Smooth muscle cell (in vitro differentiated cells): ENCODE data around the gene SMIM5. TPM values are rescaled to one million over a fixed set of nuclear protein-coding genes. Genes with fewer than 3 reads are reported as not detected.

Source experiments
- DNase-seq: peaks from one replicate; lab custom pipeline; 2025; ENCODE audit not compliant: unreplicated experiment; lab: John Stamatoyannopoulos, UW
- H2AFZ ChIP-seq: fragments of 200-600 bp; sonication (generic); 2 replicates; pipeline ENCODE4 v1.6.0; 2016; ENCODE audit warnings: antibody characterized with exemption, low read depth, mild to moderate bottlenecking
- H3F3A ChIP-seq: fragments of 200-600 bp; sonication (generic); 2 replicates; pipeline ENCODE4 v1.6.0; 2017; ENCODE audit warnings: antibody characterized with exemption, low read depth
- H3K27ac ChIP-seq: fragments of 200-600 bp; sonication (generic); 2 replicates; pipeline ENCODE4 v1.5.1; 2016; ENCODE audit warnings: low read depth, mild to moderate bottlenecking
- H3K27me3 ChIP-seq: fragments of 200-600 bp; sonication (generic); 2 replicates; pipeline ENCODE4 v1.6.1; 2016; ENCODE audit warnings: low read depth, mild to moderate bottlenecking
- H3K36me3 ChIP-seq: fragments of 200-600 bp; sonication (generic); 2 replicates; pipeline ENCODE4 v1.5.1; 2016; ENCODE audit warnings: low read depth
- H3K4me1 ChIP-seq: fragments of 200-600 bp; sonication (generic); 2 replicates; pipeline ENCODE4 v1.5.1; 2016; ENCODE audit warnings: low read depth
- H3K4me2 ChIP-seq: fragments of 200-600 bp; sonication (generic); 2 replicates; pipeline ENCODE4 v1.6.0; 2016; ENCODE audit warnings: mild to moderate bottlenecking
- H3K4me3 ChIP-seq: fragments of 200-600 bp; sonication (generic); 2 replicates; pipeline ENCODE4 v1.5.1; 2016; ENCODE audit warnings: mild to moderate bottlenecking
- H3K79me2 ChIP-seq: fragments of 200-600 bp; sonication (generic); 2 replicates; pipeline ENCODE4 v1.6.0; 2016; ENCODE audit warnings: low read depth, mild to moderate bottlenecking
- H3K9ac ChIP-seq: fragments of 200-600 bp; sonication (generic); 2 replicates; pipeline ENCODE4 v1.6.0; 2016; ENCODE audit warnings: low read depth
- H3K9me3 ChIP-seq: fragments of 200-600 bp; sonication (generic); replicated peaks from 2 replicates; pipeline ENCODE4 v1.5.1; 2016; ENCODE audit warnings: low read depth
- H4K20me1 ChIP-seq: fragments of 200-600 bp; sonication (generic); 2 replicates; pipeline ENCODE4 v1.6.0; 2016; ENCODE audit warnings: low read depth
- CTCF ChIP-seq: fragments of 200-600 bp; sonication (generic); IDR thresholded peaks from 2 replicates; pipeline ENCODE4 v1.5.1; 2017; ENCODE audit warnings: borderline replicate concordance, mild to moderate bottlenecking, antibody characterized with exemption; ENCODE audit not compliant: insufficient read depth, poor library complexity, severe bottlenecking
- WGBS: methylation state at CpG from one replicate; pipeline ENCODE4 v1.1.7; 2016; ENCODE audit warnings: low lambda C conversion rate; 5-methylcytosine and 5-hydroxymethylcytosine counted together
- polyA plus RNA-seq: library from polyadenylated mRNA; unstranded; fragments of >200 nt; fragmentation: Nextera tagmentation; extraction: Ambion mirVana; gene quantifications from 2 replicates; pipeline ENCODE4 v1.2.1, GENCODE V29; 2016
- total RNA-seq: library from RNA; depleted of rRNA; stranded (reverse); fragments of >200 nt; gene quantifications from 2 replicates; pipeline ENCODE4 v1.2.3, GENCODE V29; 2014

SMIM5 gene
- total and polyA plus RNA-seq, 2 experiments from 2014 or later, result 0.13 to 0.80 TPM

- H3K4me2 ChIP-seq, result no peak overlapping the region
- no peaks in the 10 kb centered on the region for H3K36me3 ChIP-seq
- no peak for DNase-seq
- H4K20me1 ChIP-seq, result peaks cover 5% of the 10 kb centered on the region
- H2AFZ ChIP-seq, result no peak overlapping the region
- no peaks in the 10 kb centered on the region for H3F3A ChIP-seq
- no peak for TF ChIP-seq CTCF
- H3K4me3 ChIP-seq, result no peak overlapping the region
- no peaks in the 10 kb centered on the region for H3K27me3 ChIP-seq
- H3K4me1 ChIP-seq, result peaks cover 25% of the 10 kb centered on the region
- H3K79me2 ChIP-seq, result no peaks in the 10 kb centered on the region
- 93% methylated on average over 16 of the region's 16 CpGs for WGBS
- no peak overlapping the region for H3K9ac ChIP-seq
- H3K27ac ChIP-seq, result no peak overlapping the region
- H3K9me3 ChIP-seq, result no peaks in the 10 kb centered on the region
Measured at GRCh38 chr17:75635610-75636202, 2.5 kb downstream of the SMIM5 start.

- DNase-seq, result no peak
- no peak overlapping the region for H3K4me2 ChIP-seq
- no peaks in the 10 kb centered on the region for H3K9me3 ChIP-seq
- 96% methylated on average over 19 of the region's 19 CpGs for WGBS
- H3K4me3 ChIP-seq, result no peak overlapping the region
- H3F3A ChIP-seq, result no peaks in the 10 kb centered on the region
- no peak overlapping the region for H3K27ac ChIP-seq
- H3K9ac ChIP-seq, result no peak overlapping the region
- no peaks in the 10 kb centered on the region for H3K36me3 ChIP-seq
- no peaks in the 10 kb centered on the region for H3K27me3 ChIP-seq
- no peak overlapping the region for H2AFZ ChIP-seq
- H3K79me2 ChIP-seq, result no peaks in the 10 kb centered on the region
- peaks cover 5% of the 10 kb centered on the region for H4K20me1 ChIP-seq
- H3K4me1 ChIP-seq, result peaks cover 25% of the 10 kb centered on the region
- TF ChIP-seq CTCF, result no peak
Measured at GRCh38 chr17:75636381-75637142, 3.3 kb downstream of the SMIM5 start.

- H3F3A ChIP-seq, result no peaks in the 10 kb centered on the region
- H3K4me1 ChIP-seq, result peaks cover 25% of the 10 kb centered on the region
- H3K27me3 ChIP-seq, result no peaks in the 10 kb centered on the region
- no peak for TF ChIP-seq CTCF
- no peak overlapping the region for H3K27ac ChIP-seq
- H3K4me2 ChIP-seq, result no peak overlapping the region
- DNase-seq, result no peak
- H3K79me2 ChIP-seq, result no peaks in the 10 kb centered on the region
- no peak overlapping the region for H2AFZ ChIP-seq
- no peaks in the 10 kb centered on the region for H3K36me3 ChIP-seq
- H4K20me1 ChIP-seq, result peaks cover 5% of the 10 kb centered on the region
- 94% methylated on average over 13 of the region's 13 CpGs for WGBS
- H3K9ac ChIP-seq, result no peak overlapping the region
- H3K9me3 ChIP-seq, result no peaks in the 10 kb centered on the region
- H3K4me3 ChIP-seq, result no peak overlapping the region
Measured at GRCh38 chr17:75637143-75637538, 3.9 kb downstream of the SMIM5 start.
